ENCODE measurements around the gene CPNE4. TPM values are rescaled to one million over a fixed set of nuclear protein-coding genes. Genes with fewer than 3 reads are reported as not detected.

CPNE4 gene
- total RNA-seq, 2 donors from 2014 or later, result 0.17 to 0.65 TPM

- H3K4me1 Mint-ChIP-seq (ENCODE audit: low read depth), result no peaks in the 10 kb centered on the region
- H3K4me3 Mint-ChIP-seq, result no peak overlapping the region
- H3K27ac Mint-ChIP-seq, result no peak overlapping the region
- H3K27me3 Mint-ChIP-seq (ENCODE audit: low read depth), result peaks cover 30% of the 10 kb centered on the region
- DNase-seq (no peak), ATAC-seq (replicated peaks in 1 of 2) (no peak)
- no peaks in the 10 kb centered on the region for H3K36me3 Mint-ChIP-seq (ENCODE audit: insufficient read depth in 2 of 2)
- H3K9me3 Mint-ChIP-seq, result no peaks in the 10 kb centered on the region
Measured at GRCh38 chr3:131630807-131631206, 404.0 kb downstream of the CPNE4 start.

- ATAC-seq (replicated peaks in 1 of 2) (no peak), DNase-seq (no peak)
- no peaks in the 10 kb centered on the region for H3K4me1 Mint-ChIP-seq (ENCODE audit: low read depth)
- no peaks in the 10 kb centered on the region for H3K36me3 Mint-ChIP-seq (ENCODE audit: insufficient read depth in 2 of 2)
- H3K9me3 Mint-ChIP-seq, result no peaks in the 10 kb centered on the region
- no peak overlapping the region for H3K27ac Mint-ChIP-seq
- no peak overlapping the region for H3K4me3 Mint-ChIP-seq
- H3K27me3 Mint-ChIP-seq (ENCODE audit: low read depth), result peaks cover 30% of the 10 kb centered on the region
Measured at GRCh38 chr3:131630097-131630496, 404.7 kb downstream of the CPNE4 start.

DNA sequence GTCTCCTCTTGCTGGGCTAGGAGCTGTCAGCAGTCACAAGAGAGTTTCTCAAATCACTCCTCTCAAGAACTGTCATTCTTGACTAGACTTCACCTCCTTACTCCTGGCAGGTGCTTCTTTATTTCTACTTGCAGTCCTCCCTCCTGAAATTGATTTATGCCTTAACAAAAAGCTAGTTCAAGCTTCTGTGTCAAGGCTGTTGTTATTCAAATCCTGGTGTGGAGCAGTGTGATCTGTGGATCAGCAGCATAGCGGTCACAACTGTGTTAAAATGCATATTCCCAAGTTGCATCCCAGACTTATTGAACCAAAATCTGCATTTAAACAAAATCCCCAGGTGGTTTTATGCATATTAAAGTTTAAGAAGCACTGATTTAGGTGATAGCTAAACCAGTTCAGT lies 411.4 kb downstream of the CPNE4 start:
- no peaks in the 10 kb centered on the region for H3K36me3 Mint-ChIP-seq (ENCODE audit: insufficient read depth in 2 of 2)
- H3K9me3 Mint-ChIP-seq, result no peaks in the 10 kb centered on the region
- no peak for ATAC-seq (replicated peaks in 1 of 2)
- H3K4me1 Mint-ChIP-seq (ENCODE audit: low read depth), result no peaks in the 10 kb centered on the region
- peaks cover 13% of the 10 kb centered on the region for H3K27me3 Mint-ChIP-seq (ENCODE audit: low read depth)
- no peak overlapping the region for H3K4me3 Mint-ChIP-seq
- DNase-seq, result no peak
- H3K27ac Mint-ChIP-seq, result no peak overlapping the region

- Mint-ChIP-seq H3K4me3 (no peak overlapping the region), H3K9me3 (no peaks in the 10 kb centered on the region), H3K4me1 (ENCODE audit: low read depth) (no peaks in the 10 kb centered on the region), H3K27me3 (ENCODE audit: low read depth) (peaks cover 16% of the 10 kb centered on the region), H3K27ac (no peak overlapping the region), H3K36me3 (ENCODE audit: insufficient read depth in 2 of 2) (no peaks in the 10 kb centered on the region)
- DNase-seq, result no peak
- ATAC-seq (replicated peaks in 1 of 2), result no peak
Measured at GRCh38 chr3:131622726-131623125, 412.1 kb downstream of the CPNE4 start.

GRCh38 chr3:131620977-131621376 lies 413.8 kb downstream of the CPNE4 start:
- ATAC-seq (replicated peaks in 1 of 2) (no peak), DNase-seq (no peak)
- H3K4me1 Mint-ChIP-seq (ENCODE audit: low read depth), result no peaks in the 10 kb centered on the region
- no peak overlapping the region for H3K4me3 Mint-ChIP-seq
- H3K27ac Mint-ChIP-seq, result no peak overlapping the region
- H3K27me3 Mint-ChIP-seq (ENCODE audit: low read depth), result peaks cover 25% of the 10 kb centered on the region
- H3K9me3 Mint-ChIP-seq, result no peaks in the 10 kb centered on the region
- no peaks in the 10 kb centered on the region for H3K36me3 Mint-ChIP-seq (ENCODE audit: insufficient read depth in 2 of 2)

GRCh38 chr3:131619821-131620220 lies 415.0 kb downstream of the CPNE4 start:
- Mint-ChIP-seq H3K36me3 (ENCODE audit: insufficient read depth in 2 of 2) (no peaks in the 10 kb centered on the region), H3K9me3 (no peaks in the 10 kb centered on the region), H3K27ac (no peak overlapping the region), H3K27me3 (ENCODE audit: low read depth) (peaks cover 25% of the 10 kb centered on the region), H3K4me1 (ENCODE audit: low read depth) (no peaks in the 10 kb centered on the region), H3K4me3 (no peak overlapping the region)
- DNase-seq (no peak), ATAC-seq (replicated peaks in 1 of 2) (no peak)

- no peaks in the 10 kb centered on the region for H3K9me3 Mint-ChIP-seq
- peaks cover 26% of the 10 kb centered on the region for H3K27me3 Mint-ChIP-seq (ENCODE audit: low read depth)
- no peaks in the 10 kb centered on the region for H3K36me3 Mint-ChIP-seq (ENCODE audit: insufficient read depth in 2 of 2)
- ATAC-seq (replicated peaks in 1 of 2) (no peak), DNase-seq (no peak)
- no peaks in the 10 kb centered on the region for H3K4me1 Mint-ChIP-seq (ENCODE audit: low read depth)
- no peak overlapping the region for H3K4me3 Mint-ChIP-seq
- no peak overlapping the region for H3K27ac Mint-ChIP-seq
Measured at GRCh38 chr3:131616719-131617118, 418.1 kb downstream of the CPNE4 start.

DNA sequence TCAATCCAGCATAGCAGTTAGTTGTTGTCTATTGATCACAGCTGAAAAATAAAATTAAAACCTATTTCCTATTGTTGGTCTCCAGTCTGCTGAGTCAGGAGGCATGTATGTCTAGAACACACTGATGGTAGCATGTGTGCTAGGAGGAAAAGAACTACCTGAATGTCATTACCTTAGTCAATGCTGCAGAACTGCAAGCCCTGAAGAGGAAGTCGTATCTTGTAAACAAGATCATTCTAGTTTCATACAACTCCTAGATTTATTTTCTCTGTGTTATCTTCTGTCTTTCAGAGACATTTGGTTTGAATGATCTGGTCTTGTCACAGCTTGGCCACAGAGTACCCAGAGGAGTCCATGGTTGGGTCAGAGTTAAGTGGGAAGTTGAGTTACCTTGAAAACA lies 422.1 kb downstream of the CPNE4 start:
- ATAC-seq (replicated peaks in 1 of 2), result no peak

GRCh38 chr3:131610174-131610573 lies 424.6 kb downstream of the CPNE4 start:
- Mint-ChIP-seq H3K4me1 (ENCODE audit: low read depth) (no peaks in the 10 kb centered on the region), H3K27ac (no peak overlapping the region), H3K36me3 (ENCODE audit: insufficient read depth in 2 of 2) (no peaks in the 10 kb centered on the region), H3K4me3 (no peak overlapping the region), H3K27me3 (ENCODE audit: low read depth) (peaks cover 26% of the 10 kb centered on the region), H3K9me3 (no peaks in the 10 kb centered on the region)
- no peak for DNase-seq
- ATAC-seq (replicated peaks in 1 of 2), result no peak

More for the DNA sequence above, 422.1 kb downstream of the CPNE4 start:
- H3K4me3 Mint-ChIP-seq, result no peak overlapping the region
- H3K27ac Mint-ChIP-seq, result no peak overlapping the region
- no peaks in the 10 kb centered on the region for H3K9me3 Mint-ChIP-seq
- H3K27me3 Mint-ChIP-seq (ENCODE audit: low read depth), result peaks cover 41% of the 10 kb centered on the region
- H3K4me1 Mint-ChIP-seq (ENCODE audit: low read depth), result no peaks in the 10 kb centered on the region
- DNase-seq, result no peak
- no peaks in the 10 kb centered on the region for H3K36me3 Mint-ChIP-seq (ENCODE audit: insufficient read depth in 2 of 2)

- Mint-ChIP-seq H3K27ac (no peak overlapping the region), H3K9me3 (no peaks in the 10 kb centered on the region)
Measured at GRCh38 chr3:131608741-131609140, 426.1 kb downstream of the CPNE4 start.

DNA sequence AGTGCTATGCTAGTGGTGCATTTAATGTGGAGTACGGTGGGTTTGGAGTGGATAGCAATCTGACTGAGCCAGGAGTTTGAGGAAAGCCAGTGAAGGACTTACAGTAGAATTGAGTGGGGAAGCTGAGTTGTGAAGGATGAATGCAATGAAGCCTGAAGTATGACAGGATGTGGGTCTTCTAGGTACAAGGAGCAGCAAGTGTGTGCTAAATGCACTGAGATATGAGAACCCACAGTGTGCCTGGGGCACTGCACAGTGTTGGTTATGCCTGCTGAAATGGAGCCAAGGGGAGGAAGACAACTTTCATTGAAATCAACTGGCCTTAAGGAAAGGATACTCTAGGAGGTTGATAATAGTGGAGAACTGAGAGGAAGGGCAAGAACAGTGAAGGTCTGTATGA lies 426.5 kb downstream of the CPNE4 start:
- Mint-ChIP-seq H3K27me3 (ENCODE audit: low read depth) (peaks cover 34% of the 10 kb centered on the region), H3K4me3 (no peak overlapping the region), H3K4me1 (ENCODE audit: low read depth) (no peaks in the 10 kb centered on the region), H3K27ac (no peak overlapping the region), H3K9me3 (no peaks in the 10 kb centered on the region), H3K36me3 (ENCODE audit: insufficient read depth in 2 of 2) (no peaks in the 10 kb centered on the region)
- DNase-seq (no peak), ATAC-seq (replicated peaks in 1 of 2) (no peak)

More at GRCh38 chr3:131608741-131609140, 426.1 kb downstream of the CPNE4 start:
- Mint-ChIP-seq H3K27me3 (ENCODE audit: low read depth) (peaks cover 32% of the 10 kb centered on the region), H3K36me3 (ENCODE audit: insufficient read depth in 2 of 2) (no peaks in the 10 kb centered on the region), H3K4me1 (ENCODE audit: low read depth) (no peaks in the 10 kb centered on the region), H3K4me3 (no peak overlapping the region)
- DNase-seq (no peak), ATAC-seq (replicated peaks in 1 of 2) (no peak)

- Mint-ChIP-seq H3K36me3 (ENCODE audit: insufficient read depth in 2 of 2) (no peaks in the 10 kb centered on the region), H3K27me3 (ENCODE audit: low read depth) (peaks cover 45% of the 10 kb centered on the region), H3K27ac (no peak overlapping the region), H3K4me1 (ENCODE audit: low read depth) (no peaks in the 10 kb centered on the region), H3K9me3 (no peaks in the 10 kb centered on the region), H3K4me3 (no peak overlapping the region)
- ATAC-seq (replicated peaks in 1 of 2), result no peak
- no peak for DNase-seq
Measured at GRCh38 chr3:131605916-131606315, 428.9 kb downstream of the CPNE4 start.

DNA sequence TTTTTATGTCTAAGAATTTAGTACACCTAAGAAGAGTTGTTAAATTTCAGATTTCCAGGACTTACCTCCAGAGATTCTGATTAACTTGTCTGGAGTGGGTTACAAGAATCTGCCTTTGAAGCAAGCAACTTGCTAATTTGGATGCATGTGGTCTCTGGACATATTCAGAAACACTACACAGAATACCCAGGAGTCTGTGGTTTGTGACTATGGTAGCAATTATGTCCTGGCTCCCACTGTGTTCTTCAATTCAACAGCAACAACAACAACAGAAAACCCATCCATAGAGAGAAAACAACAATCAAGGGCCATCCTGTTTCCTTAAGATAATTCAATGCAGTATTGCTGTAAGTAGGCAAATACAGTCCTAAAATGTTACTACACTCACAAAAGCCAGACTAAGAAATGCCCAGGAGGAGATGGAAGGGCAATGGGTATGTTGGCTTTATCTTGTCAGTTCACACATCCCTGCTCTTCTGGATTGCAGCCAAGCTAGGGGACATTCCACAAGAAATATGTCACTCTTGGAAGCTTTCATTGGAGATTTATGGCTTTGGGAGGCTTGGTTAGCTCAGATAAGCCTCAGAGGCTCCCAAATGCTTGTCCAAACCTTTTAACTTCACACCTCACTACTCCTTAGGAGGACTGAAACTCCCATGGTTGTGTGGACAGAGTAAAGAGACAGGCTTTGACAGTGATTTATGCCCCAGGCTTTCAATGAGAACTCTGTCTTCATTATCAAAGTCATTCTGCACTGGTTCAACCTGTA lies 432.6 kb downstream of the CPNE4 start:
- no peaks in the 10 kb centered on the region for H3K9me3 Mint-ChIP-seq
- no peak for DNase-seq
- no peak overlapping the region for H3K27ac Mint-ChIP-seq
- ATAC-seq (replicated peaks in 1 of 2), result no peak
- H3K36me3 Mint-ChIP-seq (ENCODE audit: insufficient read depth in 2 of 2), result no peaks in the 10 kb centered on the region
- no peak overlapping the region for H3K4me3 Mint-ChIP-seq
- H3K4me1 Mint-ChIP-seq (ENCODE audit: low read depth), result no peaks in the 10 kb centered on the region
- peaks cover 43% of the 10 kb centered on the region for H3K27me3 Mint-ChIP-seq (ENCODE audit: low read depth)

GRCh38 chr3:131597816-131598215 lies 437.0 kb downstream of the CPNE4 start:
- peaks cover 30% of the 10 kb centered on the region for H3K27me3 Mint-ChIP-seq (ENCODE audit: low read depth)
- H3K27ac Mint-ChIP-seq, result no peak overlapping the region
- no peaks in the 10 kb centered on the region for H3K36me3 Mint-ChIP-seq (ENCODE audit: insufficient read depth in 2 of 2)
- H3K4me3 Mint-ChIP-seq, result no peak overlapping the region
- ATAC-seq (replicated peaks in 1 of 2), result no peak
- H3K9me3 Mint-ChIP-seq, result peaks cover 0 to 4% of the 10 kb centered on the region in 2 donors
- H3K4me1 Mint-ChIP-seq (ENCODE audit: low read depth), result no peaks in the 10 kb centered on the region
- DNase-seq, result no peak
